A549 (cell line): ENCODE results near the gene LSP1. TPM values are rescaled to one million over a fixed set of nuclear protein-coding genes. Genes with fewer than 3 reads are reported as not detected.

ENCODE experiments used
- ATAC-seq, 2 experiments: fragments of 200-7000 bp in 1 of 2; fragments of >200 bp in 1 of 2; cut with Nextera tagmentation in 1 of 2; cut with Tn5 transposase in 1 of 2; 3 replicates each; pipeline versions ENCODE4 v1.8.0 to v1.9.1; 2018 to 2020; ENCODE audit warnings: mild to moderate bottlenecking in 1 of 2, moderate library complexity in 1 of 2
- CTCF ChIA-PET: fragments of 300-600 bp; sonication (Branson Sonifier 250); formaldehyde crosslinking; extraction: SDS; loops from one replicate; lab custom pipeline; 2021; ENCODE audit warnings: antibody characterized with exemption, inconsistent platforms; lab: Yijun Ruan, JAX
- POLR2A ChIA-PET: fragments of 350-600 bp; formaldehyde crosslinking; extraction: SDS; loops from one replicate; lab custom pipeline; 2021; ENCODE audit warnings: antibody characterized with exemption, inconsistent platforms; lab: Yijun Ruan, JAX
- DNase-seq, 2 experiments: peaks; one replicate each; pipeline versions ENCODE4 v3.0.0 to v3.0.0-alpha.2; 2011 to 2016; ENCODE audit warnings: low read depth in 1 of 2, low spot score in 1 of 2
- FAIRE-seq: peaks from 2 replicates; lab custom pipeline; 2011; peaks lifted over from hg19 to GRCh38; lab: Jason Lieb, UNC
- H3K27ac ChIP-seq, 2 experiments: fragments of >200 bp; sonication (Bioruptor Twin); formaldehyde crosslinking; 3 replicates each; pipeline ENCODE4 v1.5.1; 2016 to 2017
- H3K4me1 ChIP-seq: fragments of >200 bp; sonication (Bioruptor Twin); formaldehyde crosslinking; 3 replicates; pipeline ENCODE4 v1.6.1; 2016
- H3K4me2 ChIP-seq: fragments of >200 bp; sonication (Bioruptor Twin); formaldehyde crosslinking; 3 replicates; pipeline ENCODE4 v1.6.1; 2016
- H3K4me3 ChIP-seq: fragments of >200 bp; sonication (Bioruptor Twin); formaldehyde crosslinking; 3 replicates; pipeline ENCODE4 v1.5.1; 2016
- H3K9me3 ChIP-seq: fragments of >200 bp; sonication (Bioruptor Twin); formaldehyde crosslinking; 3 replicates; pipeline ENCODE4 v1.6.1; 2016
- CBX2 ChIP-seq: fragments of 200-600 bp; sonication (generic); IDR thresholded peaks from 2 replicates; pipeline ENCODE4 v1.6.1; 2016; ENCODE audit warnings: low read depth, mild to moderate bottlenecking, borderline replicate concordance
- CBX8 ChIP-seq: fragments of 200-600 bp; sonication (generic); IDR thresholded peaks from 2 replicates; pipeline ENCODE4 v1.6.1; 2016
- CHD2 ChIP-seq: fragments of 150-350 bp; IDR thresholded peaks from 2 replicates; pipeline ENCODE4 v1.6.1; 2014; ENCODE audit warnings: low read length; ENCODE audit not compliant: partially characterized antibody
- CHD4 ChIP-seq: fragments of 200-600 bp; sonication (generic); IDR thresholded peaks from 2 replicates; pipeline ENCODE4 v1.6.1; 2016; ENCODE audit warnings: antibody characterized with exemption, mild to moderate bottlenecking, borderline replicate concordance
- EHMT2 ChIP-seq: fragments of 200-600 bp; sonication (generic); IDR thresholded peaks from 2 replicates; pipeline ENCODE4 v1.6.1; 2016; ENCODE audit warnings: antibody characterized with exemption, low read depth, mild to moderate bottlenecking, moderate library complexity
- ESRRA ChIP-seq: fragments of 150-350 bp; IDR thresholded peaks from 2 replicates; pipeline ENCODE4 v1.6.1; 2014; ENCODE audit warnings: mild to moderate bottlenecking, low read length, borderline replicate concordance
- FOXS1 ChIP-seq: fragments of 250-450 bp; sonication (Bioruptor Pico); IDR thresholded peaks from 2 replicates; pipeline ENCODE4 v1.5.0; 2020; ENCODE audit warnings: mild to moderate bottlenecking, moderate library complexity
- GATA3 ChIP-seq: IDR thresholded peaks from 2 replicates; pipeline ENCODE4 v1.6.1; 2012; ENCODE audit warnings: borderline replicate concordance
- HDAC2 ChIP-seq: fragments of 200-600 bp; sonication (generic); IDR thresholded peaks from 2 replicates; pipeline ENCODE4 v1.6.1; 2016
- HEYL ChIP-seq: fragments of 250-450 bp; sonication (Bioruptor Pico); IDR thresholded peaks from 2 replicates; pipeline ENCODE4 v1.8.0; 2021; ENCODE audit warnings: mild to moderate bottlenecking, moderate library complexity
- HOXA7 ChIP-seq: fragments of 250-450 bp; sonication (Bioruptor Pico); IDR thresholded peaks from 2 replicates; pipeline ENCODE4 v1.5.0; 2020; ENCODE audit warnings: mild to moderate bottlenecking, moderate library complexity
- HOXB5 ChIP-seq: fragments of 250-450 bp; sonication (Bioruptor Pico); IDR thresholded peaks from 2 replicates; pipeline ENCODE4 v1.5.0; 2020; ENCODE audit warnings: mild to moderate bottlenecking, moderate library complexity
- JUN ChIP-seq, 2 experiments: fragments of >200 bp; sonication (Bioruptor Twin); formaldehyde crosslinking; IDR thresholded peaks; 2 replicates in 1 of 2; 3 replicates in 1 of 2; pipeline ENCODE4 v1.6.1; 2016 to 2017
- KDM1A ChIP-seq: fragments of 200-600 bp; sonication (generic); IDR thresholded peaks from 2 replicates; pipeline ENCODE4 v1.6.1; 2016; ENCODE audit warnings: low read depth, mild to moderate bottlenecking
- KDM5A ChIP-seq: fragments of 200-600 bp; sonication (generic); IDR thresholded peaks from 2 replicates; pipeline ENCODE4 v1.6.1; 2016; ENCODE audit warnings: antibody characterized with exemption, mild to moderate bottlenecking
- MAFK ChIP-seq: fragments of 450-650 bp; IDR thresholded peaks from 2 replicates; pipeline ENCODE4 v1.6.1; 2014; ENCODE audit not compliant: partially characterized antibody
- NPAS2 ChIP-seq: fragments of 250-450 bp; sonication (Bioruptor Pico); IDR thresholded peaks from 2 replicates; pipeline ENCODE4 v1.8.0; 2022; ENCODE audit warnings: mild to moderate bottlenecking, moderate library complexity, borderline replicate concordance
- NR3C1 ChIP-seq: fragments of >200 bp; sonication (Bioruptor Twin); formaldehyde crosslinking; IDR thresholded peaks from 3 replicates; pipeline ENCODE4 v1.6.1; 2017
- PHF8 ChIP-seq: fragments of 200-600 bp; sonication (generic); IDR thresholded peaks from 2 replicates; pipeline ENCODE4 v1.6.1; 2016; ENCODE audit warnings: low read depth, mild to moderate bottlenecking, antibody characterized with exemption, moderate library complexity, borderline replicate concordance
- RAD21 ChIP-seq, 2 experiments: fragments of >200 bp in 1 of 2; sonication (Bioruptor Twin) in 1 of 2; formaldehyde crosslinking in 1 of 2; IDR thresholded peaks in 1 of 2; conservative IDR thresholded peaks in 1 of 2; 2 replicates in 1 of 2; 3 replicates in 1 of 2; pipeline ENCODE4 v1.6.1; 2012 to 2018; ENCODE audit warnings: inconsistent platforms in 1 of 2
- RCOR1 ChIP-seq: fragments of 150-350 bp; IDR thresholded peaks from 2 replicates; pipeline ENCODE4 v1.6.1; 2014; ENCODE audit warnings: antibody characterized with exemption, low read length, low read depth
- RFX5 ChIP-seq: fragments of 450-650 bp; IDR thresholded peaks from 2 replicates; pipeline ENCODE4 v1.7.1; 2014; ENCODE audit warnings: antibody characterized with exemption, mild to moderate bottlenecking, moderate library complexity
- SMC3 ChIP-seq: fragments of >200 bp; sonication (Bioruptor Twin); formaldehyde crosslinking; IDR thresholded peaks from 3 replicates; pipeline ENCODE4 v1.6.1; 2018; ENCODE audit warnings: inconsistent platforms
- ZSCAN20 ChIP-seq: fragments of 250-450 bp; sonication (Bioruptor Pico); IDR thresholded peaks from 2 replicates; pipeline ENCODE4 v1.8.0; 2022; ENCODE audit warnings: mild to moderate bottlenecking, moderate library complexity
- WGBS: methylation state at CpG from one replicate; pipeline ENCODE4 v1.1.6; 2017; ENCODE audit errors: missing lambda C conversion rate; 5-methylcytosine and 5-hydroxymethylcytosine counted together
- polyA plus RNA-seq, 4 experiments: library from polyadenylated mRNA; depleted of rRNA in 3 of 4; stranded (reverse); fragments of >200 nt; fragmentation: RNase III in 1 of 4; extraction: RNeasy Plus Mini Kit Qiagen cat#74134 plus additional on column Dnase treatment in 1 of 4; gene quantifications; 2 replicates in 3 of 4; 3 replicates in 1 of 4; pipeline ENCODE4 v1.2.3, GENCODE V29; 2011 to 2017
- TF ChIP-seq, protein P1 (sequence below): IDR thresholded peaks from 2 replicates; pipeline ENCODE4 v1.6.1; 2012
- TF ChIP-seq, protein P2 (sequence below): IDR thresholded peaks from 2 replicates; pipeline ENCODE4 v1.6.1; 2012

LSP1 gene
- polyA plus RNA-seq, 2 of the 4 experiments (the other 2 are of a cell fraction): 0.67 to 3.5 TPM

DNA sequence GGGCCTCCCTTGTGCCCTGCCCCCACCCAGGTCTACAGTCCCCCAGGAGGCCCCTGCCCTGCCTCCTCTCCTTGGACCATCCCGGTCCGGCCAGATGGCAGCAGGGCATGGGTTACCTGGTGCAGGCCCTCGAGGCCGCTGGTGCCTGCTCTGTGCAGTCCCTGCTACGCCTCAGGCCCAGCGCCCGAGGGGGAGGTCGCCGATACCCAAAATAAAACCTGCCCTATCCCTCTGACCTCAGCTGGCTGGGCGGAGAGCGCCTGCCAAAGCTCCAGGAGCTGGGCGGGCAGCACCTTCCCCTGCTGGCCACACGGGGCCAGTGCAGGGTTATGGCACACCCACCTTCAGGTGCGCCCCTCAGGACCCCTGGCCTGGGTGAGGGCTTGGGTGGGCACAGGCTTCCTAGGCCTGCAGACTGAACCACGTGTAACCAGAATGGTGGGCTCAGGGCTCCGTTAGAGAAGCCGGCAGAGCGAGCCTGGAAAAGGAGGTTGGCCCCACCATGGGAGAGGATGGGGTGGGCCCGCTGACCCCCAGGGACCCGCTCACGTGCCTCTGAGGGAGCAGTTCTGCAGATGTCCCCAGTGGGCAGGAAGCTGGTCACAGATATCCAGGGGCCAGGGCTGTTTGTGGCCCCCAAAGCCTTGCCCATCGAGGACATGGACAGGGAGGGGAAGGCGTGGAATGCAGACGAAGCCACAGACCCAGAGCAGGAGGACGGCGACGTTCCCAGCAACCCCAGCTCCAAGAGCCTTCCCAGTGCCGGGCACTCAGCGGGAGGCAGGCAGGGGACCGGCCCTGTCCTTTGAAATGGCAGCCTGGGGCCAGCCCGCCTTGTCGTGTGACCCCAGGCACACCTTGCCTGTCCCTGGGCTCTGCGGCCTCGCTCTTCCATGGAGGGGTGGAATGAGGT lies 64.9 kb downstream of the LSP1 start:
- H3K4me3 ChIP-seq: no peak overlapping the region
- H3K27ac ChIP-seq: no peak overlapping the region
- ATAC-seq (peak; percentile 52 to 76; a peak in 5 of 6 replicates), DNase-seq (no peak), FAIRE-seq (no peak)
- H3K4me2 ChIP-seq: no peak overlapping the region
- POLR2A ChIA-PET: no interaction called here
- TF ChIP-seq ZSCAN20 (CRISPR knock-in tag): no peak
- TF ChIP-seq, all 56 proteins: peak for 0
- CTCF ChIA-PET: interaction anchor here (0.6 to 6.3 kb wide), 17 partner anchors 17 to 234 kb away, joined by 3 to 65 read pairs (median 4); partner anchors contain the start of gene PRR33
- WGBS: 55% methylated on average over 17 of the region's 34 CpGs
- Histone ChIP-seq H3K4me1 (no peaks in the 10 kb centered on the region), H3K9me3 (no peaks in the 10 kb centered on the region)

GRCh38 chr11:1918436-1919315 lies 65.8 kb downstream of the LSP1 start:
- H3K27ac ChIP-seq: no peak overlapping the region
- TF ChIP-seq JUN (IDR thresholded peaks at IDR 0.05) (no peak), RCOR1 (no peak), NR3C1 (no peak), MAFK (no peak), RAD21 (conservative IDR thresholded peaks at IDR 0.05 in 1 of 2, IDR thresholded peaks at IDR 0.05 in 1 of 2) (peak; percentile 43 to 45), ESRRA (no peak), CBX2 (no peak), KDM1A (no peak), SMC3 (peak; percentile 40; the same call in 2 of the 3 replicates), RFX5 (no peak), HOXB5 (no peak)
- TF ChIP-seq, all 56 proteins: peak for 2
- ATAC-seq (peak; percentile 15 to 49; a peak in 3 of 6 replicates), FAIRE-seq (no peak), DNase-seq (no peak)
- H3K4me3 ChIP-seq: no peak overlapping the region
- ChIA-PET POLR2A (no interaction called here), CTCF (interaction anchor here (1.1 to 6.3 kb wide), 9 partner anchors 17 to 233 kb away, joined by 3 to 65 read pairs (median 4); partner anchors contain the start of gene PRR33)
- whole genome bisulfite sequencing: 63% methylated on average over 19 of the region's 29 CpGs
- H3K4me1 ChIP-seq: no peaks in the 10 kb centered on the region
- H3K4me2 ChIP-seq: no peak overlapping the region
- no peaks in the 10 kb centered on the region for H3K9me3 ChIP-seq

DNA sequence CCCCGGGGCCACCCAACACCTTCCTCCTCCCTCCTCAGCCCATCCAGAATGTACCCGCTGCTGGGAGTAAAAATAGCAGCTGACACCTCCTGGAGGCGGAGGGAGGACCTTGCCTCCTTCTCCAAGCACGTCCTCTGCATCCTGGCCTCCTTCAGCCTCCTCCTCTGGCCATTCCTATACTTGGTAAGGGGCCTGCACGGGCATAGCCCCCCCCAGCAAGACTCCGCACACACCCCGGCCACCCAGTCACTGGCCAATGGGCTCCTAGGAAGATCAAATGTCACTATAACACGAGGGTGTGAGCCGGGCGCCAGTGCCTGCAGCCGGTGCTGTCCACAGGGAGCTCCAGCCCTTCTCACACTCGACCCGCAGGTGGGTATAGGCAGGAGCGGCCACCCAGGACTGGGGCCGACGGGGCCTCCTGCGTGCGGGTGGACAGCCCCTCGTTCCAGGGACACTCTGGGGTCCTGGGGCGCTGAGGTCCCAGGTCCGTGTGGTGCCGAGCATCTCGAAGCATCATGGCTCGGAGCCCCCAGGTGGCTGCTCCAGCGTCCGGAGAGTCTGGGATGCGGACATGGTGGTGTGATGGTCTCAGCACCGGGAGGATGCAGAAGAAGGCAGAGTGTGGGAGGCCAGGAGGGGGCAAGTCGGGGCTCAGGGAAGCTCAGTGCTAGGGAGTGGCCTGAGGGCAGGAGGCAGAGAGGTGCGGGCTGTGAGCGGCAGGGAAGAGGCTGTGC lies 66.7 kb downstream of the LSP1 start, which contains the start of gene TNNT3:
Gene TNNT3 (plus strand): TSS at position 313 of the 737 bp plus-strand sequence. CDS start 3,172 bp downstream, outside the sequence.
- H3K27ac ChIP-seq: no peak within 1 kb of the TSS
- TF ChIP-seq ZSCAN20 (CRISPR knock-in tag) (no peak), PHF8 (no peak), HDAC2 (no peak), KDM5A (no peak), JUN (IDR thresholded peaks at IDR 0.05) (no peak), SMC3 (no peak), NPAS2 (no peak), EHMT2 (no peak), GATA3 (no peak), CBX2 (no peak), FOXS1 (CRISPR knock-in tag) (no peak), CBX8 (no peak), CHD2 (no peak), HEYL (CRISPR knock-in tag) (no peak), HOXA7 (CRISPR knock-in tag) (no peak), CHD4 (no peak), RAD21 (conservative IDR thresholded peaks at IDR 0.05 in 1 of 2, IDR thresholded peaks at IDR 0.05 in 1 of 2) (no peak), ESRRA (no peak)
- TF ChIP-seq, protein P1, sequence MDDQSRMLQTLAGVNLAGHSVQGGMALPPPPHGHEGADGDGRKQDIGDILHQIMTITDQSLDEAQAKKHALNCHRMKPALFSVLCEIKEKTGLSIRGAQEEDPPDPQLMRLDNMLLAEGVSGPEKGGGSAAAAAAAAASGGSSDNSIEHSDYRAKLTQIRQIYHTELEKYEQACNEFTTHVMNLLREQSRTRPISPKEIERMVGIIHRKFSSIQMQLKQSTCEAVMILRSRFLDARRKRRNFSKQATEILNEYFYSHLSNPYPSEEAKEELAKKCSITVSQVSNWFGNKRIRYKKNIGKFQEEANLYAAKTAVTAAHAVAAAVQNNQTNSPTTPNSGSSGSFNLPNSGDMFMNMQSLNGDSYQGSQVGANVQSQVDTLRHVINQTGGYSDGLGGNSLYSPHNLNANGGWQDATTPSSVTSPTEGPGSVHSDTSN: no peak
- TF ChIP-seq, protein P2, sequence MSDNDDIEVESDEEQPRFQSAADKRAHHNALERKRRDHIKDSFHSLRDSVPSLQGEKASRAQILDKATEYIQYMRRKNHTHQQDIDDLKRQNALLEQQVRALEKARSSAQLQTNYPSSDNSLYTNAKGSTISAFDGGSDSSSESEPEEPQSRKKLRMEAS: no peak
- TF ChIP-seq, all 56 proteins: peak for 0
- WGBS: 53% methylated on average over 19 of the region's 31 CpGs
- H3K4me2 ChIP-seq: no peak within 1 kb of the TSS
- no peaks in the 10 kb centered on the region for H3K4me1 ChIP-seq
- FAIRE-seq (no peak), ATAC-seq (peak in 1 of 2 experiments; percentile 18; a peak in 1 of 6 replicates), DNase-seq (no peak)
- H3K4me3 ChIP-seq: no peak within 1 kb of the TSS
- ChIA-PET POLR2A (no interaction called here), CTCF (interaction anchor here (0.9 to 6.3 kb wide), 8 partner anchors 22 to 235 kb away, joined by 3 to 65 read pairs (median 4); no protein-coding TSS in a partner anchor)
- no peaks in the 10 kb centered on the region for H3K9me3 ChIP-seq
